ENCODE data around the gene TTC7B.
"Not testable (repeated sequence)": the region's sequence is repeated elsewhere in the genome, so short reads cannot be mapped to it uniquely, and the experiment has no call there.

Gene TTC7B

GRCh38 chr14:90830931-90831701 lies 14.9 kb upstream of the TTC7B start:
- DNase-seq (ENCODE audit: low spot score): no peak

GRCh38 chr14:90829677-90830076 lies 13.4 kb upstream of the TTC7B start:
- DNase-seq (ENCODE audit: low spot score): no peak

DNA sequence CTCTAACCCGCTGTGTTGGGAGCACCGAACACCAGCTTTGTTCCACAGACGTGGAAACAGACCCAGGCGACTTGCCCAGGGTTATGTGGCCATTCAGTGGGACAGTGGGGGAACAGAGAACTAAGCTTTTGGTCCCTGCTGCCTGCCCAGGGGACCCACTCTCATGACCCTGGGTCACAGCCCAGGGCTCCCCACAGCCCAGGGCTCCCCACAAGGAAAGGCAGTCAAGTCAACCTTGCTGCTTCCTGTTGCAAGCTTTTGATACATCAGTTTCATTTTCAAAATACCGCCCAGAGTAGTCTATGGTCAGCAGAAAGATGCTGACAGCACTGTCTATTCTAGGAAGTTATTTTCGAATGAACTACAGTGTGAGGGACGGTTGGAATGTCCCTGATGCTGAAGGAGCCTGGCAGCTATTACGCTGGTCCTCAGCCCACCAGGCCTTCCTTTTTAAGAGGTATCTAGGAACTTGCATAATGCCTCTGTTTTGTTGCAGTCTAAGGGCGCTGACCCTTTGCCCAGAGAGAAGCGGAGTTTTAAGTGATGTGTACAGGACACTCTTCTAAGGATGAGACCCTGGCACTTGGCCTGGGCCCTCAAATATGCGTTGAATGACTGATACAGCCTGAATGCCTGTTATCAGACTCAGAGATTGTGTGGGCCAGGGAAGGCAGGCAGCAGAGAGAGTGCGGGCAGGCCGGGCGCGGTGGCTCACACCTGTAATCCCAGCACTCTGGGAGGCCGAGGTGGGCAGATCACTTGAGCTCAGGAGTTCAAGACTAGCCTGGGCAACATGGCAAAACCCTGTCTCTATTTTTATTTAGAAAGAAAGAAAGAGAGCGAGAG lies 12.6 kb upstream of the TTC7B start:
- no peak for DNase-seq (ENCODE audit: low spot score)

- peak; percentile 99 for DNase-seq (ENCODE audit: low spot score)
Measured at GRCh38 chr14:90827919-90828610, 11.8 kb upstream of the TTC7B start.

- not testable (repeated sequence) for DNase-seq (ENCODE audit: low spot score)
Measured at GRCh38 chr14:90823542-90823941, 7.3 kb upstream of the TTC7B start.

DNA sequence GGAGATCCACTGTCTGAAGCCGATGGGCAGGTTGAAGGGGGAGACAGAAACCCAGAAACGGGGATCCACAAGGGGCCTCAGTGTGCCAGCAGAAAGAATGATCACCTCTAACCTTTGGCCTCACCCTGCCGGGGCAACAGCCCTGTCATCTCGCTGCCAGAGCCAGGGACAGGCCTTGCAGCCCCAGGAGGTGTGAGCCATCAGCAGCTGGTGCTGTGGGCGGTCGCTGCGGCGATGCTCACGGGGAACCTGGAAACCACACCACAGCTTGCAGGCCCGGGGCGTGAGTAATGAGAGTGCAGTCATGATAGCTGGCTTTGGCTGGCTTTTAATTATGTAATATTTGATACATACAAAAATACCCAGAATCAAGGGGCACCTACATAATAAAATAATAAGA lies 4.7 kb upstream of the TTC7B start:
- DNase-seq (ENCODE audit: low spot score): peak; percentile 40

DNA sequence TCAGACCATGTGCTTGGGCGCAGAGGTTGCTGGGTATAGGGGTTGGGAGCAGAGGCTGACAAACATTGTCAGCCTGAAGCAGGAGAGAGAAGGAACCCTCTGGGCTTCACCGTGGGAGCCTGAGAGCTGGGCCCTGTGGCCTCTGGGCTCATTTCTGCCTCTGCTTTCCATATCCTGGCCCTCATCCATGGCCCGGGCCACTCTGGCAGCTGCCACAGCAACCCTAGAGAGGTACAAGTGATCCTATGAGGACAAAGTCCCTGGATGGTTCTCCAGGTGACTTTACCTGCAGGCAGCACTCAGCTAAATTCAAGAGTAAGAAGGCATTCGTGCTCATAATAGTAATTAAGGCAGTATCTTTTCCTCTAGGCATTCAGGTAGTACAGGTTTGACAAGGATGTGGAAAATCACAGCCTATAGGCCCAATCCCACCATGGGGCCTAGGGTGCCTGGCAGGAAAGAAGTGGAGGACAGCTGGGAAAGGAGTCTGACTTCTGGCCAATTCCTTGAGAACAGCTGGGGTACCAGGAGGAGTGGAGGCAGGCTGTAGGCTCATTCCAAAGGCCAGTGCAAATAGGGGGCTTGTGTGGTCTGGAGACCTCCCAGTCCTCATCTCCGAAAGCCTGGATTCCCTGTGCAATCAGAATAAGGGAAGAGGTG lies 3.6 kb upstream of the TTC7B start:
- DNase-seq (ENCODE audit: low spot score): no peak

GRCh38 chr14:90818715-90819114 lies 2.5 kb upstream of the TTC7B start:
- no peak for DNase-seq (ENCODE audit: low spot score)

DNA sequence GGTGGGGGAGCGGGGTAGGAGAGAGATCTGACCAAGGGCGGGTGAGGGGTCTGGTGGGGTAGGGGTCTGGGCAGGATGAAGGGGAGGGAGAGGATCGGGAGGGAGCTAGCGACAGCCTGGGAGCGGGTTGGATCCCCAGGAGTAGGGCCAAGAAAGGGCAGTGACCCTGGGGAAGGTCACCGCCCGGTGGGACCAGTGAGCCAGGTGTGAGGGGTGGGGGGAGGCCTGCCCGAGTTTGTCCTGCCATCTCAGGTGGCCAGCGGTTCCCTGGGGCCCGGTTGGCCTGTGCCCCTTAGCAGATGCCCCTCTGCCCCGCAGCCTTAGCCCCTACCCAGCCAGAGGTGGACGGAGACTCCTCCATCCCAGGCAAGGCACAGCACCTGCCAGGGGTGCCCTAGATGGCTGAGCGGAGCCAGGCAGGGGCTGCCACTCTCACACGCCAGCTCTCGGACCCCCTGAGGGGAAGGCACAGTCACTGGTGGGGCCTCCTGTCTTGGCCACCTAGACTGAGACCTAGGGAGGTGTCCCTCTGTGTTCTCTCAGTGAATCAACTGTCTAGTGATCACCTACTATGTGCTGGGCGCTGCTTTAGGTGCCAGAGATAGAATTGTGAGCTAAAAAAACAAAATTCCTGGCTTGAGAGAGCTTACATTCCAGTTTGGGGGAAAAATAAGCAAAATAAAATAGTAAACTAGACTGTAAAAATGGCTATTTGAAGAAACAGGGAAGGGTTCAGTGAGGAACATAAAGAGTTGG lies 629 bp upstream of the TTC7B start:
- no peak for DNase-seq (ENCODE audit: low spot score)

DNA sequence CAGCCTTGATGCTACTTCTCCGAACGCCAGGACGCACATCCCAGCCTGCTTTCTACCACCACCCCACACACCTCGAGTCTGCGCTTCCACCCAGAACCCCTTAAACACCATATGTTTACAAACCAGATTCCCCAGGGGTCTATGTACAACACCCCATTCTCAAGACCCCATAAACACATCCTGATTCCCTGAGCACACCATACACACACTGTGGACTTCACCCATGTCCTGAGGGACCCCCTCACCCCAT lies 733 bp downstream of the TTC7B start:
- DNase-seq (ENCODE audit: low spot score): no peak

GRCh38 chr14:90814806-90815571 lies 1.2 kb downstream of the TTC7B start:
- no peak for DNase-seq (ENCODE audit: low spot score)

GRCh38 chr14:90813442-90813841 lies 2.8 kb downstream of the TTC7B start:
- DNase-seq (ENCODE audit: low spot score): no peak

- no peak for DNase-seq (ENCODE audit: low spot score)
Measured at GRCh38 chr14:90812109-90812508, 4.1 kb downstream of the TTC7B start.

DNA sequence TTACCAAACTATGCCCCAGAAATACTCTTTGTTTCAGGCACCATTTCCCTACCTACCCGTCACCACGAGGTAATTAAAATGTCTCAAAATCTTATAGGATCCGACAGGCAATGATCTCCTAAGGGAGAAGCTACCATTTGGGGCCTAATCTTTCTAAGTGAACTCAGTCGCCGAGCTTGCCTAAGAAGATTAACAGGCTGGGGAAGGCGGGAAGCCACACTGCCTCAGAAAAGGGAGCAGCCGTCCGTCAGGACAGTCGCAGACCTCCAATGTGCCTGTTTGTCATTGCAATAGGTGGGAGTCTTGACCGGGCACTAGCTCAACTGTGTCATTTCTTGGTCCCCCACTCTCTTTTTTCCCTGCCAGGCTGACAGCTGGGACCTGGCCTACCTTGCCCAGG lies 4.6 kb downstream of the TTC7B start:
- no peak for DNase-seq (ENCODE audit: low spot score)

DNA sequence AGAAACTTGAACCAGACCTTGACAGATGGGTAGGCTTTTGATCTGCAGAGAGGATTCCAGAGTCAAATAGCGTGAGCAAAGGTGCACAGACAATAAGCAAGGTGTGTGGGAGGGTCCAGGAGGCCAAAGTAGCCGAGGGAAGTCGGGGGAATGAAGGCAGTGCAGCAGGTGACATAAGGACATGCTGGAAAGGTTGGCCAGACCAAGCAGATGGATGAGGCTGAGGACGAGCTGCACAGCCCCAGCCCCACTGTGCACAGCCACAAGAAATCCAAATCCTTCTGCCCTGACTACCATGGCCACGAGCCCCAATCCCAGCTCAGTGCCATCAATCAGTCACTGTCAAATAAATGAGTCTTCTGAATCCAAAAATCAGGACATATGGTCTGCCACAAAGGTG lies 5.4 kb downstream of the TTC7B start:
- DNase-seq (ENCODE audit: low spot score): no peak

- DNase-seq (ENCODE audit: low spot score): no peak
Measured at GRCh38 chr14:90809530-90810312, 6.5 kb downstream of the TTC7B start.

DNA sequence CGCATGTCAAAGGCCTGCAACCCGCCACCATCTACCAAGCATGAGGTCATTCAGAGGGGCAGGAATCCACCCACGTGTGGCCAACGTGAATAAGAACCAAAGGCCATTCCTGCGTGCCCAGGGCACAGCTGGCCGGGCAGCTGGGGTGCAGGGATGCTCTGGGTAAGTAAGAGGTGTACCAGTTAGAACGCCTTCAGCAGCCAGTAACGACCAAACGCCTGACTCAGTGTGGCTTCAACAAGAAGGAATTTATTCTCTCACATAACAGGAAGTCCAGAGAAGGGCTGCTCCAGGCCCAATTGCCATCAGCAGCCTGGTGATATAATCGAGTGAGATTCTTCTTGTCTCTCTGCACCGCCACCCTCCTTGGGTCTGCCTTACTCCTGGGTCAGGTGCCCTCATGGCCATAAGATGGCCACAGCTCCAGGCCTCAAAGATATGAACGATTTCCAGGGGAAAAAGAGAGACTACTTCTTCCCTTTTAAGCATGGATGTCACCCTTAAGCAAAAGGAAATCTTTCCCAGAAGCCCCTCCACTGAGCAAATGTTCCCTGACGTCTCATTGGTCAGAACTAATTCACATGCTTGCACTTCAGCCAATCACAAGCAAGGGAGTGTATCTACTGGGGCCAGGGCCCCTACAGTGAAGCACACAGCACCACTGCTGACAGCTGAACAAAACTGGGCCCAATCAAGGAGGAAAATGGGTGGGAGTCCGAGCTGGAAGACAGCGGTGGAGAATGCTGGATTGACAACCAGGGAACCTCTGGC lies 7.3 kb downstream of the TTC7B start:
- no peak for DNase-seq (ENCODE audit: low spot score)

DNA sequence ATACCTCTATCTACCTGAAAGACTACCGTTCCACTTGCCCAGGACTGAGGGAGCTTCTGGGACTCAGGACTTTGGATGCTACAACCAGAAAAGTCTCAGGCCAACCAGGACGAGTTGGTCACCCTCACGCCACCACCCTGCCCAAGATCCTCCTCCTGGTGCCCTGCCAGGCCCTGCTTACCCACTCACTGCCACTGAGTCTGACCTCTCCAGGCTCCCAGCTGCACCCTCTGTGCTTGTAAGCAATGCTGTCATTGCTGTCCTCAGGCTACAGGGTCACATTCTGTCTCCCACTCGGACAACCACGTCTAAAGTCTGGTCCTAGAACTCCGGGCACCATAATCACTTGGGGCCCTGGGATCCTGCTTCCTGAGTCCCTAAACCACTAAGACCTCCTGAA lies 9.2 kb downstream of the TTC7B start:
- DNase-seq (ENCODE audit: low spot score): no peak

All from AG20443 (cell line).